ENCODE results near the gene ATXN7L1. TPM values are rescaled to one million over a fixed set of nuclear protein-coding genes. Genes with fewer than 3 reads are reported as not detected.
"Not testable (repeated sequence)": the region's sequence is repeated elsewhere in the genome, so short reads cannot be mapped to it uniquely, and the experiment has no call there.

ATXN7L1 gene
- total and polyA plus RNA-seq, 2 of the 4 experiments (the other 2 are of a cell fraction): 3.5 to 4.3 TPM

DNA sequence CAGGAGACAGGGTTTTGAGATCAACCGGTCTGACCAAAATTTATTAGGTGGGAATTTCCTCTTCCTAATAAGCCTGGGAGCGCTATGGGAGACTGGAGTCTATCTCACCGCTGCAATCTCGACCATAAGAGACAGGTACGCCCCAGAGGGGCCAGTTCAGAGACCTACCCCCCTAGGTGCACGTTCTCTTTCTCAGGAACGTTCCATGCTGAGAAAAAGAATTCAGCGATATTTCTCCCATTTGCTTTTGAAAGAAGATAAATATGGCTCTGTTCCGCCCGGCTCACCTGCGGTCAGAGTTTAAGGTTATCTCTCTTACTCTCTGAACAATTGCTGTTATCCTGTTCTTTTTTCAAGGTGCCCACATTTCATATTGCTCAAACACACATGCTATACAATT, 179.2 kb downstream of the ATXN7L1 start:
- H3K56ac ChIP-seq (ENCODE audit: extremely low read depth, insufficient read depth, low read length); dilution Hi-C loops (cut with HindIII; ENCODE audit: low sequenced_read_pairs, unreplicated experiment); H2AK5ac ChIP-seq (ENCODE audit: low read depth, low read length); intact Hi-C loops (cut with micrococcal nuclease); H2AK9ac ChIP-seq (replicated peaks; ENCODE audit: low read depth, low read length, poor library complexity); H3K27ac ChIP-seq (ENCODE audit: insufficient read depth, low read length); BruUV-seq (replicated peaks); in situ Hi-C loops (cut with MboI; ENCODE audit: low sequenced_read_pairs); H3K9me1 ChIP-seq (ENCODE audit: insufficient read depth, low read length); H2BK20ac ChIP-seq (ENCODE audit: low read depth, low read length); H3K4me3 ChIP-seq (ENCODE audit: insufficient read depth, low read depth, low read length); POLR2A ChIA-PET (ENCODE audit: unreplicated experiment); H3K9ac ChIP-seq (ENCODE audit: low read depth, low read length); CTCF ChIA-PET; H3K4ac ChIP-seq (ENCODE audit: low read depth, low read length); H4K5ac ChIP-seq (ENCODE audit: low read depth, low read length); H4K20me1 ChIP-seq (ENCODE audit: insufficient read depth, low read length); H3K36me3 ChIP-seq (ENCODE audit: control insufficient read depth, insufficient read depth, low read length); H3K4me1 ChIP-seq (ENCODE audit: control insufficient read depth, insufficient read depth, low read length); H2BK15ac ChIP-seq (ENCODE audit: low read depth, low read length); H2BK5ac ChIP-seq (ENCODE audit: low read depth, low read length, poor library complexity, severe bottlenecking); H3K4me2 ChIP-seq (ENCODE audit: low read depth, low read length); H2BK120ac ChIP-seq (ENCODE audit: low read depth, low read length); DNase-seq; H3K18ac ChIP-seq (ENCODE audit: low read depth, low read length); H4K8ac ChIP-seq (ENCODE audit: low read depth in 2 of 2, low read length in 2 of 2); ATAC-seq (ENCODE audit: low read depth); H3K9me3 ChIP-seq (ENCODE audit: control insufficient read depth, insufficient read depth, low read length); H2AFZ ChIP-seq (replicated peaks; ENCODE audit: low read length, poor library complexity); H4K91ac ChIP-seq (ENCODE audit: insufficient read depth, low read depth, low read length); H3K27me3 ChIP-seq (ENCODE audit: control insufficient read depth, insufficient read depth, low read length); H3K14ac ChIP-seq (replicated peaks; ENCODE audit: low read depth, low read length); H3K23ac ChIP-seq (ENCODE audit: low read depth, low read length); H3K79me1 ChIP-seq (ENCODE audit: low read depth in 1 of 2, low read length in 2 of 2): not testable (repeated sequence)
- whole genome bisulfite sequencing, 2 experiments (ENCODE audit: extremely low coverage in 2 of 2, insufficient read length in 1 of 2): no CpG with 5 or more reads among the region's 11 CpGs

All from IMR-90 (cell line).